ENCODE measurements around the gene NPIPA8. TPM values are rescaled to one million over a fixed set of nuclear protein-coding genes. Genes with fewer than 3 reads are reported as not detected.
"Not testable (repeated sequence)": the region's sequence is repeated elsewhere in the genome, so short reads cannot be mapped to it uniquely, and the experiment has no call there.

Gene NPIPA8
- total RNA-seq, 4 donors from 2014 or later = 3.5 to 19.4 TPM; not detected in 2

- H3K27me3 ChIP-seq; H3K9me3 ChIP-seq; DNase-seq; H3K4me1 ChIP-seq; H3K27ac ChIP-seq; intact Hi-C loops (cut with DNase I); H3K36me3 ChIP-seq; H3K4me3 ChIP-seq: not testable (repeated sequence)
- no CpG with 5 or more reads among the region's 5 CpGs for WGBS, 2 donors
Measured at GRCh38 chr16:18306066-18306465, 30.5 kb downstream of the NPIPA8 start.

- H3K27ac ChIP-seq = not testable (repeated sequence)
- WGBS, 2 donors = no CpG with 5 or more reads among the region's 15 CpGs
Measured at GRCh38 chr16:18303059-18303706, 33.4 kb downstream of the NPIPA8 start.

GRCh38 chr16:18297714-18298113 is 38.8 kb downstream of the NPIPA8 start:
- H3K9me3 ChIP-seq; H3K27me3 ChIP-seq; H3K4me3 ChIP-seq; DNase-seq; H3K27ac ChIP-seq; intact Hi-C loops (cut with DNase I); H3K4me1 ChIP-seq; H3K36me3 ChIP-seq: not testable (repeated sequence)
- WGBS, 2 donors = no CpG with 5 or more reads among the region's 1 CpG

More at GRCh38 chr16:18303059-18303706, 33.4 kb downstream of the NPIPA8 start:
- H3K4me3 ChIP-seq; H3K36me3 ChIP-seq; H3K4me1 ChIP-seq; DNase-seq; intact Hi-C loops (cut with DNase I); H3K27me3 ChIP-seq; H3K9me3 ChIP-seq: not testable (repeated sequence)

GRCh38 chr16:18296931-18297330 is 39.6 kb downstream of the NPIPA8 start:
- H3K27me3 ChIP-seq; DNase-seq; H3K4me1 ChIP-seq; H3K36me3 ChIP-seq; H3K27ac ChIP-seq; H3K9me3 ChIP-seq; H3K4me3 ChIP-seq; intact Hi-C loops (cut with DNase I): not testable (repeated sequence)
- no CpG with 5 or more reads among the region's 7 CpGs for WGBS, 2 donors

DNA sequence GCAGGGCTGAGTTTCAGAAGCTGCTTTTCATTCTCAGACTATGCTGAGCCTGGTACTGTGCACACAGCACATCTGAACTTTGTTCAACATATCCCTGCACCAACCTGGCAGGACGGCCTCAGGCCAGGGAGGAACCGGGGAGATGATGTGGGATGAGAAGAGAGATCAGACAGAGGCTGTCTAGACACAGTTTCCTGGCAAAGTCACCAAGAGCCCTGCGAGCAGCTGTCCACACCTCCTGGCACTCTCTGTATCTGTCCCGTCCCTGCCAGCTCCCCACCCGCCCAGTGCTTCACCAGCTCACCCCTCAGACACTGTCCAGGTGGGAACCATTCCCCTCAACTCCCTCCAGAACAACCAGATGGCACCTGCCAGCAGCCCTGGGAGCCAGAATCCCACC is 42.2 kb downstream of the NPIPA8 start:
- no CpG with 5 or more reads among the region's 5 CpGs for WGBS, 2 donors
- H3K36me3 ChIP-seq; H3K4me3 ChIP-seq; H3K4me1 ChIP-seq; DNase-seq; H3K27ac ChIP-seq; H3K9me3 ChIP-seq; H3K27me3 ChIP-seq; intact Hi-C loops (cut with DNase I): not testable (repeated sequence)

DNA sequence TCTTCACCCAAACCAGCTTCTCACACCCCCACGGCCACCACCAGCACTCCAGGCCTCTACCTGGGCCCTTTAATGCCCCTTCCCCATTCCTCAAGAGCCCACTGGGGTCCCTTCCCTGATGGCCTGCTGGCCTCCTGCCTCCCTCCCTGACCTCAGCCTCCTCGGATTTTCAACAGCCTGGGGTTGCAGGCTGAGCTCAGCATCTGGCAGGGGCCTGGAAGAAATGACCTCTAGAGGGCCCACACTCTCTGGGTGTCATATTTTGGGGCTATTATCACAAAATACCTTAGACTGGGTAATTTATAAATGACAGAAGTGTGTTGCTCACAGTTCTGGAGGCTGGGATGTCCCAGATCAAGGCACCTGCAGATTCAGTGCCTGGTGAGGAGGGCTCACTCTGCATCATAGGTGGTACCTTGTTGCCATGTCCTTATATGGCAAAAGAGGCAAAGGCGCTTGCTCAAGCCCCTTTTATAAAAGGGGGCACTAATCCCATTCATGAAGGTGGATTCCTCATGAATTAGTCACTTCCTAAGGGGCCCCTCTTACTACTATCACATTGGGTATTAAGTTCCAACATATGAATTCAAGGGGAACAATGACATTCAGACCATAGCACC is 43.1 kb downstream of the NPIPA8 start:
- DNase-seq; H3K27ac ChIP-seq; H3K27me3 ChIP-seq; H3K4me3 ChIP-seq; intact Hi-C loops (cut with DNase I); H3K4me1 ChIP-seq; H3K9me3 ChIP-seq; H3K36me3 ChIP-seq: not testable (repeated sequence)
- no CpG with 5 or more reads among the region's 3 CpGs for WGBS, 2 donors

- WGBS, 2 donors = no CpG with 5 or more reads among the region's 2 CpGs
- H3K36me3 ChIP-seq = not testable (repeated sequence)
Measured at GRCh38 chr16:18290959-18291358, 45.6 kb downstream of the NPIPA8 start.

DNA sequence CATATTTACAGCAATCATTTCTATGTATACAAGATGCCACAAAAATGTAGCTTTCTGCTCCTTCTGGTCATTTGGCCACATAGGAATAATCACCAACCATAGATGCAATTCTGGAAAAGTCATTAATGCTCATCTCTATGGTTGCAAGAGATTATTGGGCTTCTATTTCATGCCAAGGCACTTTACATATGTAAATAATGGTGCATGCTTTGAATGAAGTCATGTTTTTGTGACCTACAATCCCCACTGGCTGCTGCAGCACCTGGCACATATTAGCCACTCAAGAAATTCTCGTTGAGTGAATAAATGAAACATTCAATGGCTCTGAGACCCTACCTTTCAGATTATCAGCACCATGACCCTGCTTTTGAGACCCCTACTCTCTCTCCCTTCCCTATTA is 50.2 kb downstream of the NPIPA8 start:
- H3K4me3 ChIP-seq; H3K36me3 ChIP-seq; H3K4me1 ChIP-seq; H3K9me3 ChIP-seq; intact Hi-C loops (cut with DNase I); DNase-seq; H3K27ac ChIP-seq; H3K27me3 ChIP-seq: not testable (repeated sequence)
- WGBS, 2 donors = no CpG with 5 or more reads among the region's 1 CpG

More at GRCh38 chr16:18290959-18291358, 45.6 kb downstream of the NPIPA8 start:
- H3K27ac ChIP-seq; H3K4me1 ChIP-seq; H3K27me3 ChIP-seq; H3K4me3 ChIP-seq; intact Hi-C loops (cut with DNase I); H3K9me3 ChIP-seq; DNase-seq: not testable (repeated sequence)

- DNase-seq; intact Hi-C loops (cut with DNase I); H3K4me3 ChIP-seq; H3K4me1 ChIP-seq; H3K27ac ChIP-seq; H3K27me3 ChIP-seq; H3K9me3 ChIP-seq; H3K36me3 ChIP-seq: not testable (repeated sequence)
- no CpG with 5 or more reads among the region's 3 CpGs for WGBS, 2 donors
Measured at GRCh38 chr16:18280319-18280718, 56.2 kb downstream of the NPIPA8 start.

- DNase-seq; intact Hi-C loops (cut with DNase I); H3K36me3 ChIP-seq; H3K27me3 ChIP-seq; H3K4me1 ChIP-seq; H3K4me3 ChIP-seq; H3K27ac ChIP-seq; H3K9me3 ChIP-seq: not testable (repeated sequence)
- WGBS, 2 donors = no CpG with 5 or more reads among the region's 3 CpGs
Measured at GRCh38 chr16:18276756-18277155, 59.8 kb downstream of the NPIPA8 start.

DNA sequence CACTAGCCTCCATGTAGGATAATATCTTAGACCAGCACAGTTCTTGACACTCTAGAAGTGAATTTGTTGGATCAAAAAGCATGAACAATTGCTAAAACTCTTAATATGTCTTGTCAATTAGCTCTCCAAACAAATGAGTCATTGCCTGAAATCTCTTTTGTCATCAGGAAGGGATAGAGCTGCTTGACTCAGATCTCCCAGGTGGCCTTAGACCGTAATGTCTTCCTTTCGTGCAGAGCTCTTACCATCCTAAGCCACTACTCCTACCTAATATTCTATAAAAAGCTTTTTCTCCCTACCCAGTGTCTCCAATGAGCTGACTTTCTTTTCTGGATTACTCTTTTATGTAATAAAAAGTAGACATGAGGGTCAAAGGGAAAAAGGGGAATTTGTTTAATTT is 66.4 kb downstream of the NPIPA8 start:
- H3K4me3 ChIP-seq; intact Hi-C loops (cut with DNase I); DNase-seq; H3K27ac ChIP-seq; H3K9me3 ChIP-seq; H3K36me3 ChIP-seq; H3K4me1 ChIP-seq; H3K27me3 ChIP-seq: not testable (repeated sequence)
- WGBS, 2 donors = no CpG with 5 or more reads among the region's 2 CpGs
